ENCODE measurements around the gene GYG2. TPM values are rescaled to one million over a fixed set of nuclear protein-coding genes. Genes with fewer than 3 reads are reported as not detected.

GYG2 gene
- polyA plus RNA-seq, 6 donors from 2014 or later, result not detected

- Mint-ChIP-seq H3K27me3 (peaks cover 0 to 15% (median 5%) of the 10 kb centered on the region in 3 donors), H3K4me3 (no peak overlapping the region), H3K27ac (no peak overlapping the region), H3K4me1 (no peaks in the 10 kb centered on the region), H3K9me3 (peaks cover 0 to 6% (median 0%) of the 10 kb centered on the region in 7 donors), H3K36me3 (no peaks in the 10 kb centered on the region)
- DNase-seq (no peak), ATAC-seq (ENCODE audit: low read depth in 2 of 2) (no peak)
Measured at GRCh38 chrX:2824886-2825285, 3.8 kb upstream of the GYG2 start.

GRCh38 chrX:2828959-2829411 lies 255 bp downstream of the GYG2 start:
- peak overlapping the region in 1 of 8 donors; percentile 59 for H3K4me3 Mint-ChIP-seq
- peaks cover 0 to 1% (median 0%) of the 10 kb centered on the region in 7 donors for H3K9me3 Mint-ChIP-seq
- H3K4me1 Mint-ChIP-seq, result peaks cover 0 to 3% (median 0%) of the 10 kb centered on the region in 3 donors
- DNase-seq, result no peak
- ATAC-seq (ENCODE audit: low read depth in 2 of 2), result no peak
- H3K27ac Mint-ChIP-seq, result no peak overlapping the region
- H3K36me3 Mint-ChIP-seq, result peaks cover 0 to 4% of the 10 kb centered on the region in 2 donors
- peaks cover 12 to 32% (median 30%) of the 10 kb centered on the region in 3 donors for H3K27me3 Mint-ChIP-seq

- peaks cover 0 to 3% (median 0%) of the 10 kb centered on the region in 3 donors for H3K4me1 Mint-ChIP-seq
- H3K27me3 Mint-ChIP-seq, result peaks cover 18 to 39% (median 30%) of the 10 kb centered on the region in 3 donors
- DNase-seq (no peak), ATAC-seq (ENCODE audit: low read depth in 2 of 2) (no peak)
- H3K36me3 Mint-ChIP-seq, result peaks cover 0 to 4% of the 10 kb centered on the region in 2 donors
- no peak overlapping the region for H3K27ac Mint-ChIP-seq
- H3K4me3 Mint-ChIP-seq, result peak overlapping the region in 3 of 8 donors; percentile 40 to 55 (median 41)
- peaks cover 0 to 1% (median 0%) of the 10 kb centered on the region in 7 donors for H3K9me3 Mint-ChIP-seq
Measured at GRCh38 chrX:2829469-2830246, 928 bp downstream of the GYG2 start.

- DNase-seq (no peak), ATAC-seq (ENCODE audit: low read depth in 2 of 2) (no peak)
- Mint-ChIP-seq H3K36me3 (peaks cover 10 to 12% of the 10 kb centered on the region in 2 donors), H3K4me1 (peaks cover 0 to 3% (median 0%) of the 10 kb centered on the region in 3 donors), H3K9me3 (peaks cover 5 to 18% (median 8%) of the 10 kb centered on the region in 7 donors), H3K27ac (peak overlapping the region in 1 of 6 donors; percentile 13), H3K27me3 (peaks cover 18 to 54% (median 36%) of the 10 kb centered on the region in 3 donors), H3K4me3 (no peak overlapping the region)
Measured at GRCh38 chrX:2831471-2832228, 2.9 kb downstream of the GYG2 start.

- no peak overlapping the region for H3K4me3 Mint-ChIP-seq
- no peaks in the 10 kb centered on the region for H3K4me1 Mint-ChIP-seq
- H3K27me3 Mint-ChIP-seq, result peaks cover 13 to 47% (median 25%) of the 10 kb centered on the region in 3 donors
- peaks cover 11 to 27% of the 10 kb centered on the region in 2 donors for H3K36me3 Mint-ChIP-seq
- H3K27ac Mint-ChIP-seq, result no peak overlapping the region
- ATAC-seq (ENCODE audit: low read depth in 2 of 2), result no peak
- H3K9me3 Mint-ChIP-seq, result peaks cover 22 to 50% (median 36%) of the 10 kb centered on the region in 7 donors
- no peak for DNase-seq
Measured at GRCh38 chrX:2837961-2838360, 9.2 kb downstream of the GYG2 start.

GRCh38 chrX:2840961-2841360 lies 12.2 kb downstream of the GYG2 start:
- Mint-ChIP-seq H3K27ac (no peak overlapping the region), H3K36me3 (peaks cover 7 to 18% of the 10 kb centered on the region in 2 donors), H3K4me1 (no peaks in the 10 kb centered on the region), H3K4me3 (no peak overlapping the region), H3K27me3 (peaks cover 7 to 17% (median 13%) of the 10 kb centered on the region in 3 donors), H3K9me3 (peaks cover 19 to 38% (median 34%) of the 10 kb centered on the region in 7 donors)
- DNase-seq, result no peak
- ATAC-seq (ENCODE audit: low read depth in 2 of 2), result no peak

GRCh38 chrX:2841537-2841936 lies 12.8 kb downstream of the GYG2 start:
- Mint-ChIP-seq H3K9me3 (peaks cover 17 to 34% (median 30%) of the 10 kb centered on the region in 7 donors), H3K27ac (no peak overlapping the region), H3K36me3 (peaks cover 5 to 15% of the 10 kb centered on the region in 2 donors), H3K4me1 (no peaks in the 10 kb centered on the region), H3K4me3 (no peak overlapping the region), H3K27me3 (peaks cover 7 to 15% (median 11%) of the 10 kb centered on the region in 3 donors)
- DNase-seq (no peak), ATAC-seq (ENCODE audit: low read depth in 2 of 2) (no peak)

GRCh38 chrX:2846992-2847391 lies 18.3 kb downstream of the GYG2 start:
- Mint-ChIP-seq H3K4me3 (no peak overlapping the region), H3K27ac (no peak overlapping the region), H3K36me3 (no peaks in the 10 kb centered on the region), H3K4me1 (no peaks in the 10 kb centered on the region), H3K9me3 (peaks cover 0 to 1% (median 0%) of the 10 kb centered on the region in 7 donors), H3K27me3 (peaks cover 0 to 11% (median 5%) of the 10 kb centered on the region in 3 donors)
- DNase-seq (no peak), ATAC-seq (ENCODE audit: low read depth in 2 of 2) (no peak)

- Mint-ChIP-seq H3K27me3 (peaks cover 0 to 11% (median 5%) of the 10 kb centered on the region in 3 donors), H3K36me3 (no peaks in the 10 kb centered on the region), H3K4me3 (peak overlapping the region in 1 of 8 donors; percentile 12), H3K4me1 (no peaks in the 10 kb centered on the region), H3K27ac (no peak overlapping the region), H3K9me3 (peaks cover 0 to 9% (median 3%) of the 10 kb centered on the region in 7 donors)
- ATAC-seq (ENCODE audit: low read depth in 2 of 2) (no peak), DNase-seq (no peak)
Measured at GRCh38 chrX:2848871-2849301, 20.2 kb downstream of the GYG2 start.

GRCh38 chrX:2854918-2855317 lies 26.2 kb downstream of the GYG2 start:
- no peaks in the 10 kb centered on the region for H3K36me3 Mint-ChIP-seq
- H3K9me3 Mint-ChIP-seq, result peaks cover 0 to 9% (median 4%) of the 10 kb centered on the region in 7 donors
- H3K27me3 Mint-ChIP-seq, result no peaks in the 10 kb centered on the region
- no peak for DNase-seq
- no peak overlapping the region for H3K27ac Mint-ChIP-seq
- no peaks in the 10 kb centered on the region for H3K4me1 Mint-ChIP-seq
- no peak for ATAC-seq (ENCODE audit: low read depth in 2 of 2)
- no peak overlapping the region for H3K4me3 Mint-ChIP-seq

GRCh38 chrX:2855761-2856160 lies 27.0 kb downstream of the GYG2 start:
- H3K4me3 Mint-ChIP-seq, result no peak overlapping the region
- no peaks in the 10 kb centered on the region for H3K36me3 Mint-ChIP-seq
- no peaks in the 10 kb centered on the region for H3K4me1 Mint-ChIP-seq
- no peak for ATAC-seq (ENCODE audit: low read depth in 2 of 2)
- no peak overlapping the region for H3K27ac Mint-ChIP-seq
- no peak for DNase-seq
- peaks cover 0 to 9% (median 4%) of the 10 kb centered on the region in 7 donors for H3K9me3 Mint-ChIP-seq
- H3K27me3 Mint-ChIP-seq, result peaks cover 0 to 4% (median 0%) of the 10 kb centered on the region in 3 donors

- Mint-ChIP-seq H3K27ac (no peak overlapping the region), H3K9me3 (peaks cover 0 to 6% (median 2%) of the 10 kb centered on the region in 7 donors), H3K36me3 (no peaks in the 10 kb centered on the region), H3K27me3 (peaks cover 4 to 9% (median 5%) of the 10 kb centered on the region in 3 donors), H3K4me3 (no peak overlapping the region), H3K4me1 (no peaks in the 10 kb centered on the region)
- DNase-seq (no peak), ATAC-seq (ENCODE audit: low read depth in 2 of 2) (no peak)
Measured at GRCh38 chrX:2857566-2857965, 28.8 kb downstream of the GYG2 start.

GRCh38 chrX:2859197-2859797 lies 30.6 kb downstream of the GYG2 start:
- no peak for DNase-seq
- Mint-ChIP-seq H3K27me3 (peaks cover 4 to 9% (median 5%) of the 10 kb centered on the region in 3 donors), H3K27ac (no peak overlapping the region), H3K36me3 (no peaks in the 10 kb centered on the region), H3K4me3 (no peak overlapping the region), H3K9me3 (peaks cover 0 to 6% (median 0%) of the 10 kb centered on the region in 7 donors), H3K4me1 (no peaks in the 10 kb centered on the region)
- no peak for ATAC-seq (ENCODE audit: low read depth in 2 of 2)

Measured in naive B cell (primary cell).